ENCODE measurements around the gene PIGU. TPM values are rescaled to one million over a fixed set of nuclear protein-coding genes. Genes with fewer than 3 reads are reported as not detected.

Gene PIGU
- total and polyA plus RNA-seq, 2 donors (not counting 3 experiments of a cell fraction or from before 2014, with no cell fraction given): 20.3 to 81.8 TPM

DNA sequence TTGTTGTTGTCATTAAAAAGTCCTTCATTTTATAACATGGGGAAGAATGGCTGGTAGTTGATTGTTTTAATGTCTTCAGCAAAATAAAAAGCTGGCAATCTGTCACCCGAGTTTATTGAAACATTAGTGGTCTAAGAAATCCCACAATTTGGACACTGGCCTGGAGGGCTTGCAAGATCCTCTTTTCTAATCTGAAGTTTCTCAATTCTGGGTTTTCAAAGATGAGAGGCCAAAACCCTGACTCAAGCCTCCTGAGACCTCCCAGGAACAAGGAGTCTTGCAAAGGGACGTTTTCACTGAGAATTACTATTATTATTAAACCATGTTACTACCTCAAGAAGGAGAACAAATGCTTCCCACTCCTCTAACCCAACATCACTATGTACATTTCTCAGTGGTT lies 98.9 kb downstream of the PIGU start:
- no peak overlapping the region for H3K4me3 ChIP-seq (replicated peaks in 1 of 3; ENCODE audit: insufficient read depth in 1 of 3, low read depth in 1 of 3, low read length in 3 of 3)
- no peak overlapping the region for H3K9ac ChIP-seq (replicated peaks; ENCODE audit: extremely low read depth, insufficient read depth, low read length)
- no peaks in the 10 kb centered on the region for H4K20me1 ChIP-seq (replicated peaks; ENCODE audit: control insufficient read depth, extremely low read depth, insufficient read depth, low read length)
- no peak overlapping the region for H2AFZ ChIP-seq (ENCODE audit: low read depth, low read length)
- dilution Hi-C loops (cut with MboI; ENCODE audit: extremely low pct_ligation_motif_present, low sequenced_read_pairs) (no loop called here), intact Hi-C loops (cut with micrococcal nuclease) (no loop called here)
- H3K27ac ChIP-seq (ENCODE audit: insufficient read depth, low read depth, low read length): no peak overlapping the region
- H3K79me2 ChIP-seq (ENCODE audit: control insufficient read depth, insufficient read depth, low read length): no peaks in the 10 kb centered on the region
- FAIRE-seq (no peak), DNase-seq (ENCODE audit: low read depth, low spot score) (no peak)
- no peak overlapping the region for H3K4me2 ChIP-seq (ENCODE audit: insufficient read depth, low read length)
- TF ChIP-seq EZH2 (IDR thresholded peaks at IDR 0.05; ENCODE audit: borderline replicate concordance, low read depth, low read length, severe bottlenecking): no peak
- TF ChIP-seq POLR2A (IDR thresholded peaks at IDR 0.05; ENCODE audit: low read depth, low read length): no peak
- TF ChIP-seq, protein P1, sequence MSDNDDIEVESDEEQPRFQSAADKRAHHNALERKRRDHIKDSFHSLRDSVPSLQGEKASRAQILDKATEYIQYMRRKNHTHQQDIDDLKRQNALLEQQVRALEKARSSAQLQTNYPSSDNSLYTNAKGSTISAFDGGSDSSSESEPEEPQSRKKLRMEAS (IDR thresholded peaks at IDR 0.05; ENCODE audit: insufficient read depth, insufficient read length): no peak
- no peak for TF ChIP-seq JUN (IDR thresholded peaks at IDR 0.05; ENCODE audit: borderline replicate concordance, insufficient read depth, insufficient read length, low read depth)
- no peak for TF ChIP-seq POLR2AphosphoS5 (IDR thresholded peaks at IDR 0.05; ENCODE audit: insufficient read depth, low read depth, low read length)
- TF ChIP-seq, protein P2, sequence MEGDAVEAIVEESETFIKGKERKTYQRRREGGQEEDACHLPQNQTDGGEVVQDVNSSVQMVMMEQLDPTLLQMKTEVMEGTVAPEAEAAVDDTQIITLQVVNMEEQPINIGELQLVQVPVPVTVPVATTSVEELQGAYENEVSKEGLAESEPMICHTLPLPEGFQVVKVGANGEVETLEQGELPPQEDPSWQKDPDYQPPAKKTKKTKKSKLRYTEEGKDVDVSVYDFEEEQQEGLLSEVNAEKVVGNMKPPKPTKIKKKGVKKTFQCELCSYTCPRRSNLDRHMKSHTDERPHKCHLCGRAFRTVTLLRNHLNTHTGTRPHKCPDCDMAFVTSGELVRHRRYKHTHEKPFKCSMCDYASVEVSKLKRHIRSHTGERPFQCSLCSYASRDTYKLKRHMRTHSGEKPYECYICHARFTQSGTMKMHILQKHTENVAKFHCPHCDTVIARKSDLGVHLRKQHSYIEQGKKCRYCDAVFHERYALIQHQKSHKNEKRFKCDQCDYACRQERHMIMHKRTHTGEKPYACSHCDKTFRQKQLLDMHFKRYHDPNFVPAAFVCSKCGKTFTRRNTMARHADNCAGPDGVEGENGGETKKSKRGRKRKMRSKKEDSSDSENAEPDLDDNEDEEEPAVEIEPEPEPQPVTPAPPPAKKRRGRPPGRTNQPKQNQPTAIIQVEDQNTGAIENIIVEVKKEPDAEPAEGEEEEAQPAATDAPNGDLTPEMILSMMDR (IDR thresholded peaks at IDR 0.05; ENCODE audit: extremely low read depth in 1 of 2, insufficient read depth in 1 of 2, low read depth in 1 of 2, low read length in 2 of 2): no peak
- no peak for TF ChIP-seq FOS (IDR thresholded peaks at IDR 0.05; ENCODE audit: borderline replicate concordance, insufficient read depth, low read length)
- TF ChIP-seq MYC (IDR thresholded peaks at IDR 0.05; ENCODE audit: low read depth, low read length): no peak
- no peak for TF ChIP-seq GATA2 (IDR thresholded peaks at IDR 0.05; ENCODE audit: insufficient read depth, insufficient read length, low read depth, low read length)
- CTCF ChIA-PET: interaction anchor here (1.5 to 6.1 kb wide), 6 partner anchors 16 to 265 kb away, joined by 6 to 92 read pairs (median 10); partner anchors contain the start of gene TP53INP2
- H3K9me3 ChIP-seq (replicated peaks; ENCODE audit: control insufficient read depth, insufficient read depth, low read length): no peaks in the 10 kb centered on the region
- POLR2A ChIA-PET: no interaction called here
- H3K4me1 ChIP-seq (ENCODE audit: control insufficient read depth, extremely low read depth, insufficient read depth, low read length): peaks cover 13% of the 10 kb centered on the region
- peaks cover 0 to 1% of the 10 kb centered on the region in 2 experiments for H3K36me3 ChIP-seq (ENCODE audit: control insufficient read depth in 2 of 2, extremely low read depth in 1 of 2, insufficient read depth in 2 of 2, low read length in 2 of 2)
- no peaks in the 10 kb centered on the region for H3K27me3 ChIP-seq (ENCODE audit: control insufficient read depth in 2 of 2, insufficient read depth in 2 of 2, low read length in 2 of 2)
- no peaks in the 10 kb centered on the region for H3K9me1 ChIP-seq (replicated peaks; ENCODE audit: control insufficient read depth, extremely low read depth, insufficient read depth, low read length)
- BruUV-seq (replicated peaks): no TSS peak

All from endothelial cell of umbilical vein (primary cell).